Loucy (cell line): Measurements from ENCODE around the gene CST9.

Experiments used
- CTCF ChIP-seq: fragments of 200-600 bp; sonication (generic); conservative IDR thresholded peaks from 2 replicates; pipeline ENCODE4 v1.5.1; 2014; ENCODE audit warnings: mild to moderate bottlenecking, antibody characterized with exemption, low read length
- EZH2phosphoT487 ChIP-seq: fragments of 200-600 bp; IDR thresholded peaks from 2 replicates; pipeline ENCODE4 v1.6.1; 2018; ENCODE audit warnings: antibody characterized with exemption, mild to moderate bottlenecking, moderate library complexity, borderline replicate concordance

GRCh38 chr20:23629542-23630391 lies 24.1 kb upstream of the CST9 start:
- TF ChIP-seq CTCF = no peak
- TF ChIP-seq EZH2phosphoT487 = no peak
